ENCODE measurements around the gene OSMR.

GRCh38 chr5:38961691-38962090 lies 115.9 kb downstream of the OSMR start:
- TF ChIP-seq CTCF (IDR thresholded peaks at IDR 0.05), result no peak
- no peak for TF ChIP-seq ZFX (IDR thresholded peaks at IDR 0.05; ENCODE audit: borderline replicate concordance)
